ENCODE results near the gene SMIM23. TPM values are rescaled to one million over a fixed set of nuclear protein-coding genes. Genes with fewer than 3 reads are reported as not detected.

The SMIM23 gene
- total RNA-seq, 4 donors from 2014 or later = not detected

- intact Hi-C loops (cut with DNase I) = no loop called here
- 47 to 70% methylated on average over 4 of the region's 4 CpGs for WGBS, 2 donors
- no peak for DNase-seq
- H3K36me3 ChIP-seq = no peaks in the 10 kb centered on the region
- no peak overlapping the region for H3K27ac ChIP-seq
- no peak overlapping the region for H3K4me3 ChIP-seq
- no peak for TF ChIP-seq CTCF (IDR thresholded peaks at IDR 0.05)
- H3K4me1 ChIP-seq = no peaks in the 10 kb centered on the region
- peaks cover 0 to 2% (median 0%) of the 10 kb centered on the region in 3 donors for H3K9me3 ChIP-seq
- peaks cover 0 to 73% (median 0%) of the 10 kb centered on the region in 4 donors for H3K27me3 ChIP-seq
Measured at GRCh38 chr5:171805746-171806145, 20.1 kb downstream of the SMIM23 start.

- H3K27me3 ChIP-seq = peaks cover 0 to 71% (median 0%) of the 10 kb centered on the region in 4 donors
- TF ChIP-seq CTCF (IDR thresholded peaks at IDR 0.05) (no peak), POLR2A (IDR thresholded peaks at IDR 0.05) (no peak)
- no peak overlapping the region for H3K27ac ChIP-seq
- peaks cover 0 to 5% (median 0%) of the 10 kb centered on the region in 3 donors for H3K9me3 ChIP-seq
- no peak overlapping the region for H3K4me3 ChIP-seq
- 12% methylated on average over 21 to 22 of the region's 22 CpGs for WGBS, 2 donors
- no peak for DNase-seq
- H3K4me1 ChIP-seq = no peaks in the 10 kb centered on the region
- intact Hi-C loops (cut with DNase I) = no loop called here
- H3K36me3 ChIP-seq = no peaks in the 10 kb centered on the region
Measured at GRCh38 chr5:171806976-171807747, 21.5 kb downstream of the SMIM23 start.

GRCh38 chr5:171808453-171808852 lies 22.8 kb downstream of the SMIM23 start:
- 81 to 84% methylated on average over 4 of the region's 4 CpGs for WGBS, 2 donors
- H3K4me3 ChIP-seq = no peak overlapping the region
- H3K9me3 ChIP-seq = peaks cover 0 to 5% (median 0%) of the 10 kb centered on the region in 3 donors
- peaks cover 0 to 63% (median 0%) of the 10 kb centered on the region in 4 donors for H3K27me3 ChIP-seq
- no peaks in the 10 kb centered on the region for H3K4me1 ChIP-seq
- intact Hi-C loops (cut with DNase I) = no loop called here
- no peak for TF ChIP-seq CTCF (IDR thresholded peaks at IDR 0.05)
- no peak overlapping the region for H3K27ac ChIP-seq
- no peaks in the 10 kb centered on the region for H3K36me3 ChIP-seq
- DNase-seq = no peak

- H3K4me3 ChIP-seq = no peak overlapping the region
- H3K9me3 ChIP-seq = peaks cover 0 to 5% (median 0%) of the 10 kb centered on the region in 3 donors
- H3K36me3 ChIP-seq = no peaks in the 10 kb centered on the region
- intact Hi-C loops (cut with DNase I) = no loop called here
- TF ChIP-seq CTCF (IDR thresholded peaks at IDR 0.05) = no peak
- no peak for TF ChIP-seq POLR2A (IDR thresholded peaks at IDR 0.05)
- peaks cover 0 to 58% (median 0%) of the 10 kb centered on the region in 4 donors for H3K27me3 ChIP-seq
- no peaks in the 10 kb centered on the region for H3K4me1 ChIP-seq
- H3K27ac ChIP-seq = no peak overlapping the region
- DNase-seq = no peak
Measured at GRCh38 chr5:171808951-171809350, 23.3 kb downstream of the SMIM23 start.

GRCh38 chr5:171810227-171810626 lies 24.6 kb downstream of the SMIM23 start:
- intact Hi-C loops (cut with DNase I) = no loop called here
- Histone ChIP-seq H3K27ac (no peak overlapping the region), H3K4me3 (no peak overlapping the region), H3K4me1 (no peaks in the 10 kb centered on the region), H3K27me3 (peaks cover 0 to 47% (median 0%) of the 10 kb centered on the region in 4 donors), H3K36me3 (no peaks in the 10 kb centered on the region), H3K9me3 (peaks cover 0 to 5% (median 0%) of the 10 kb centered on the region in 3 donors)
- no peak for DNase-seq
- TF ChIP-seq CTCF (IDR thresholded peaks at IDR 0.05) (no peak), POLR2A (IDR thresholded peaks at IDR 0.05) (no peak)
- WGBS, 2 donors = 51 to 75% methylated on average over 6 of the region's 11 CpGs
